GM18867 (cell line): ENCODE results near the gene KLHL9.

ENCODE experiments used
- ATAC-seq: cut with Tn5 transposase; IDR thresholded peaks from one replicate; pipeline ENCODE4 v1.9.1; 2021; ENCODE audit warnings: mild to moderate bottlenecking, moderate library complexity; ENCODE audit not compliant: unreplicated experiment

The KLHL9 gene

DNA sequence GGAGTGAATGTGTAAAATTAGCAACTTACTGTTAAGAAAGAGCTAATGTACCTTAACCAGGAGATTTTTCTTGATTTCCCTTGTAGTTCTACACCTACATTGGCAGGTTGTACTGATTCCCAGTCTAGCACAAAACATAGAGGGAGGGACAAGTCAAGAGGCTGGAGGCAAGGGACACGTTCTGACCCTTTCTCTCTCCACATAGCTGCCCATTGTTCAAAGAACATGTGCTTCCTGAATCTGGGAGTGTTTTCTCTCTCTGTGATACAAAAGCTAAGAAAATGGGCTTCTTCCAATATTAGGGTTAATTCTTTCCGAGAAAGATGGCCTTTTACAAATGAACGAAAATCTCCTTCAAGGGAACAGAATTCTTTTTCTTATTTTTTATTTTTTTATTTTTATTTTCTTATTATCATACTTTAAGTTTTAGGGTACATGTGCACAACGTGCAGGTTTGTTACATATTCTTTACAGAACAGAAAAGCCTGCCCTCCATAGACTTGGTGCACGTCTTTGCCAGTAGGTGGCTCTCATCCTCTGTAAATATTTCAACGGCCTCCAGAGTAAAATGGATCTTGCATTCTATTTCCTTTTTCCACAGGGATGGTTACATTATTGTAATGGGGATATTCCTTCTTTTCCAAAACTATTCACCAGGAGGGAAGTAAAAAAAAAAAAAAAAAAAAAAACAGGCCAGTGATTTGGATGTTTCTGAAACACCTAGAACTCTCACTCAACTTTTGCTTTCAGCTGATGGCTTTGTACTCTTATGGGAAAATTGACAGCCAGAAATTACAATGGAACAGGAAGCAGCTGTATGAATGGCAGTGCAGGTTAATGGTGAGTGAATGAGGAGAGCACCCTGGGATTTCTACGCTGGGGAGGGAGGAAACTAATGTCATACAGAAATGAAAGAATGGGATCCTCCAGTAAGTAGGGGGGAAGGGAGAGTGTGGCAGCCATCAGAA is 17.0 kb downstream of the KLHL9 start:
- ATAC-seq = peak; percentile 81

DNA sequence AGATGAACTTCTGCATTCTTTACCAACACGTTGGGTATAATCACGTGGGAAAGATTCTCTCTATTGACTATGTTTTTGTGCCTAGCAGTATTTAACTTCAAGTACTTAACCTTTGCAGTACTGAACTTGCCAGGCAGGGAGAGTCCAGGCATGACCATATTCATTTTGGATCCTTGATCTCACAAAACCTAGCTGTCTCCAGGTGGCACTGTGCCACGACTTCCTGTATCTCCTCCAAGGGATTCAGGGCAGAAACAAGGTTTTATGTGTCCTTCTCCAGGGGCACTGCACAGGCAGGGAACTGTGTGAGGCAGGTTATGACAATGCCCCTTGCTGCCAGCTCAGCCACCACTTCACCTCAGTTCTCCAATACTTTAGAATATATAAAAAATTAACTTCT is 18.3 kb downstream of the KLHL9 start:
- ATAC-seq = no peak

DNA sequence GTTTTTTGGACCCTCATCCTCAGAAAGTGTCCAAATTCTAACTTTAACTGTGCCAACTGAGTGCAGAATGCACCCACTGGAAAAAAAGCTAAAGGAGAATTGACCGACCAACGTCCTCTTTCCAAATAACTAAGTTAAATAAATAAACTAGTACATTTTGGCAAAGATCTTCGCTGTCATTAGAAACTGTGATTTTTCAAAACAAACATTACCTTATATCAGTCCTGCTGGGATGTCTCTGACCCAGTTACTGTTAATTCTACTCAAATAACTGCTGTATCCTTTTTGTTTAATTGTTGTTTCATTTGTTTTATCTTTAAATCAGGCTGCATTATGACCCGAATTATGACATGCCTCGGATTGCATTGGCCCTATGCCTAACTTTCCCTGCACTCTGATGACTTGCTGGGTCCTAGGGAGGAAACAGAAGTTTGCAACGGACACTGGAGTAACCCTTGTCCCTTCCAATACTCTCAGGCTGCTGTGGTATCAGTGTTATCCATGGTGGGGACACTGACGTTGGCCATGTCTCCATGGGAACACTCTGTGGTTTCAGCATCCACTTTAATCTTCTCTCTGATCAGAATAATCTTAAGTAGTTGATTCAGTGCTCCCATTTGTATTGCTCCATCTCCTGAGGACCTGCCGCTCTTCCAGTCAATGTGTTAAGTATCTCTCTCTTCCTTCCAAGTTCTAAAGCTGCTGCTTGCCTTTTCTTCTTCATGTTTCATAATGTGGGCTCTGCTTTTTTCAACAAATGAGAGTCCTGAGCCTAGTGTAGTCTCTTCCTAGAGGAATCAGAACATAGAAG is 19.0 kb downstream of the KLHL9 start:
- ATAC-seq = no peak

DNA sequence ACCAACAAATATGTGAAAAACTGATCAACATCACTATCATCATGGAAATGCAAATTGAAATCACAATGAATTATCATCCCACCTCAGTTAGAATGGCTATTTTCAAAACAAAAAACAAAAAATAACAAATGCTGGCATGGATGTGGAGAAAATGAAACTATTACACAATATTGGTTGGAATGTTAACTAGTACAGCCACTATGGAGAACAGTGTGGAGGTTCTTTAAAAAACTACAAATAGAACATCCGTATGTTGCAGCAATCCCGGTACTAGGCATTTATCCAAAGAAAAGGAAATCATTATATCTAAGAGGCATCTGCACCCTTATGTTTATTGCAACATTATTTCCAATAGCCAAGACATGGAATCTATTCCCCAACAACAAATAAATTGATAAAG is 21.1 kb downstream of the KLHL9 start:
- no peak for ATAC-seq

DNA sequence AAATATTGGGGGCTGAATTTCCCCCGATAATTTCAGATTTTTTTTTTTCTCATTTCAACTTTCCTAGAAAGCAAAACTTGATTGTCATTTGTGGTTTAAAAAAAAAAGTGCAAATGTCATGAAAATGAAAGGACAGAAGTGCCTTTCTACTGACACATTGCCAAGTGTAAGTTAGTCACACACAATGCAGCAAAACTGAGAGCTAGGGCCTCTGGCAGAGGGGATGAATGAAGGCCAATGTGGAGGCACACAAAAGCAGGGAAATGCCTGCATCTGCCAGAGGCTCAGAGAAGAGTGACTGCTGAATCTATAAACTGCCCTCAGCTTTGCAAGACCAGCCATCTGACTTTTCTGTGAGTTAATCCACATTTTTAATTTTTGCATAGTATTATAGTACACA is 23.3 kb downstream of the KLHL9 start:
- peak; percentile 85 for ATAC-seq

DNA sequence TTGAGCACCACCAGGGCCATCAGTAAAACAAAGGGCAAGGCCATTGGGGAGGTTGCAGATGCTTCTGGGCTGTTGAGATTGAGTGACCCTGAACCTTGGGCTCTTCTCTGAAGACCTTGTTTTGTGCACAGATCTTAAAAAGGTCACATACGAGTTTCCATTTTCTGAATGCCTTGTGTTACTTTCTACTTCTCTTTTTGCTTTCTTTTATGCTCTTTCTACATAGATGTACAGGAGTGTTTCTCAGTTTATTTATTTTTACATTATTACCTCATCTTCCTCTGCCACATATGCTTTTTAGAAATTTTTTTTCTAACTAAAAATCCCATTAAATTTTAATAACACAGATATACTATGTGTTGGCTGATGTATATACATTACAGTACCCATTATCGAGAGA is 30.0 kb downstream of the KLHL9 start, which contains the start of gene IFNA5:
IFNA5 (minus strand) TSS at position 101 of the 400 bp plus-strand sequence; CDS start at position 44, 57 bp downstream.
- peak; percentile 66 for ATAC-seq

DNA sequence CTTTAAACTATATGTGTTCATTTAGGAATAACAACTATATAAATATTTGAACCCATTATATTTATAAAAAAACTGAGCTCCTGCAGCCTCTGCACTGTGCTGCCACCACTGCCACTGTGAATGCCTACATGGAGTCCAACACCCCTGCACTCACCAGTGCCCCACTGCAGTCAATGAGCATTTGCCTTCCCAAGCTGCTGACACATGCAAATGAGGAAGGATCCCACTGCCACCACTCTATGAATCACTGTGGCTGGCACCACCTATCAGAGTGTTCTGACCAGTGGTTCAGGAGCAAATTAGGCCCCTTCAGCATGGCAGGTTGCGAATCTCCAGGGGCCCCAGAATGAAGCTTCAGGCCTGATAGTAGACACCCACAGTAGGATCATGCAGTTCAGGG is 39.2 kb downstream of the KLHL9 start:
- no peak for ATAC-seq

DNA sequence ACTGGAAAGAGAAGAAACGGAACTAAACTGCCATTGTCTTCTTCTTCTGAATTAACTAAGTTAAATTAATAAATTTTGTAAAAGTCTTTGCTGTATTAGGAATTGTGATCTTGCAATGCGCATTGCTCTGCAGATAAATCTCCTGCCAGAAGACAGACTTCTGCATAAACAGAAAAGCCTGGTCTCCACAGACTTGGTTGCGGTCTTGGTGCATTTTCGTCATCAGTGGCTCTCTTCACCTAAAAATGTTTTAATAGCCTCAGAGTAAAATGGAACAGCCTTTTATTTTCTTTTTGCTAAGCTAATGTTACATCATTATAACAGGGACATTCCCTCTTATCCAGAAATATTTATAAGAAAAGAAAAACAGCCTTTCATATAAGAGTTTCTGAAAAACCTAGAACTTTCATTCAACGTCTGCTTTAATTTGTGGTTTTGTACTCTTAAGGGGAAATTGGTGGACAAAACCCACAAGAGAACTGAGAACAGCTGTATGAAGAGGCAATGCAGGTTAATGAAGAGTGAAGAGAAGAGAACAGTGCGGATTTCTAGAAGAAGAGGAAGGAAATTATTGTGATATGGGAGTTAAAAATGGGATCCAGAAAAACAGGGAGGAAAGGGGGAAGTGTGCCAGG is 40.2 kb downstream of the KLHL9 start:
- peak; percentile 81 for ATAC-seq

DNA sequence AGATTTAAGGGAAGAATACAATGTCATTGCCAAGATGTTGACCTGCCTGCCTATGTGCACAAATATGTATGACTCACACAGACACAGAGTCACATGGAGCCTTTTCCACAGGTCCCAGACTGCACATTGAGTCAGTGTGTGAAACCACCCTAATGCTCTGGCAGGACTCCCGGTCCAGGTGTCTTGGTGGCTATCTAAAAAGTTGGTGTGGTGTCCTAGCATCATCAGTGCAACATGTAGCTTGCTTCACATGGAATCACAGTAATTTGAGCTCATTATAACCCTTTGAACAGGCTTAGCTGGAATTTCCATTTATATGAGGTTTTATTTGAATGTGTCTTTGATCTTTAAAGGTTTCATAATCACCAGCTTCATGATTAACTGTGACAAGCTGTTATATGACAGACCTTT is 40.8 kb downstream of the KLHL9 start:
- ATAC-seq = peak; percentile 40

DNA sequence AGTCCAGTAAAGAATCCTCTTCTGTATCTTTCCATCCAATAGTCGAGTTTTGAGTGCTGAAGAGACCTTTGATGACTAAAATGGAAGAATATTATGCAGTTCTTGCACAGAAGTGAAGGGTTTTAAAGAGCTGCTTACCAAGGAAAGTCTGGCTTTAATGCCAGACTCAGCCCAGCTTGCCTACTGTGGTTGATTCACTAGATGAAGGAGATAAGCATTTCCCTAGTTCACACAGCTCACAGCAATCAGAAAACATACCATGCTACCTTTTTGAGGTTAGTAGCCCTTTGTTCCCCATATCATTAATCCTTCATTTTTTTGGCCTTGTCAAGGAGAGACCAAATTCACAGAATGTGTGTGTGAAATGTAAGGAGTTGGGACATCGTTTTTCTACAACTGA is 45.4 kb downstream of the KLHL9 start:
- ATAC-seq = no peak

DNA sequence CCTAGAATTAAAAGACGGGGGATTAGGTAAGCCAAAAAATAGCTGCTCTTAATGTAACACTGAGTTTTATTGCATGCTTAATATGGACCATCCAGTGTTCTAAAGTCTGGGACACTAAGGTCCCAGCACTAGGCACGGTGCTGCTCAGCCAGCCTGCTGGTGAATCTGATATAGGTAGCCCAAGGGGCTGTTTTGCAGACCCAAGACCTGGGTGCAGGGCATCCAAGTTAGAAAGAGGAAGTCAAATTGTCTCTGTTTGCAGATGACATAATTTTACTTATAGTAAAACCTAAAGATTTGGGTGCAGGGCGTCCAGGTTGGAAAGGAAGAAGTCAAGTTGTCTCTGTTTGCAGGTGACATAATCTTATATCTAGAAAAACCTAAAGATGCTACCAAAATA is 47.9 kb downstream of the KLHL9 start:
- no peak for ATAC-seq

DNA sequence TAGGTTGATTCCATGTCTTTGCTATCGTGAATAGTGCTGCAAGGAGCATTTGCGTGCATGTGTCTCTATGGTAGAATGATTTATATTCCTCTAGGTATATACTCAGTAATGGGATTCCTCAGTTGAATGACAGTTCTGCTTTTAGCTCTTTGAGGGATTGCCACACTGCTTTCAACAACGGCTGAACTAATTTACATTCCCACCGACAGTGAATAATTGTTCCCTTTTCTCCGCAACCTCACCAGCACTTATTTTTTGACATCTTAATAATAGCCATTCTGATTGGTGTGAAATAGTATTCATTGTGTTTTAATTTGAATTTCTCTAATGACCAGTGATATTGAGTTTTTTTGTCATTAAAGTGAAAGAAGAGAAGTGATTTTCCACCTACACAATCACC is 48.5 kb downstream of the KLHL9 start:
- ATAC-seq = no peak

DNA sequence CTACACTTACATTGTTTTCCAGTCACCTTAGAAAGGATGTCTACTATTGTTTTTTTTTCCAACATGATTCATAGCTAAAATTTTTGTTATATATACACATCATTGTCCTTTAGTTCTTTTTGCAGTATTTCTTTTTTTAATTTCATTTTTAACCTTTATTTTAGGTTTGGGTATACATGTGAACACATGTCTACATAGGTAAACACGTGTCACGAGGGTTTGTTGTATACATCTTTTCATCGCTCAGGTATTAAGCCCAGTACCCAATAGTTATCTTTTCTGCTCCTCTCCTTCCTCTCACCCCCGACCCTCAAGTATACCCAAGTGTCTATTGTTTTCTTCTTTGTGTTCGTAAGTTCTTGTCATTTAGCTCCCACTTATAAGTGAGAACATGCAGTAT is 49.1 kb downstream of the KLHL9 start:
- no peak for ATAC-seq

DNA sequence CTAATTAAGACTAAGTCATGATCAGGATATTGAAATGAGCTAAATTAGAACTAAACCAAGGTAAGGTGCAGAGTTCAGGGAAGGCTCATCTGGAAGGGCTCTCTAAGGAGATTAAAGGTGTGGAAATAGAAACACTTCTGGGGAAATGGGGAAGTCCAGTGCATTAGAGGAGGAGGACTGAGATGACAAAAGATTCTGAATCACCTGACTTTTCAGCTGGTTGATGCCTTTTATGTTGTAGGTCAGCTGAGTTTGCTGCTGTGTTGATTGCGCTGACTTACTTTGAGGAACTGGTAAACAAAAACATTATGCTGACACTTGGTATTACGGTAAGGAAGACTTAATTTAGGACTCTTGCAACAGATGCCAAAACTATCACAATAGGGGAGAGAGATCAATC is 53.9 kb downstream of the KLHL9 start:
- no peak for ATAC-seq
